Ectodermal cell (in vitro differentiated cells): ENCODE data around the gene LTB4R2.
"Not testable (repeated sequence)": the region's sequence is repeated elsewhere in the genome, so short reads cannot be mapped to it uniquely, and the experiment has no call there.

Experiments used
- H3K27ac ChIP-seq: 2 replicates; pipeline ENCODE4 v1.7.0; 2013; ENCODE audit warnings: mild to moderate bottlenecking, low read depth, low read length; ENCODE audit not compliant: insufficient read depth, poor library complexity, severe bottlenecking
- H3K27me3 ChIP-seq: 2 replicates; pipeline ENCODE4 v1.7.0; 2013; ENCODE audit warnings: mild to moderate bottlenecking, low read length; ENCODE audit not compliant: insufficient read depth, control insufficient read depth, poor library complexity, severe bottlenecking
- H3K36me3 ChIP-seq: one replicate; pipeline ENCODE4 v1.7.0; 2013; ENCODE audit warnings: low read length; ENCODE audit not compliant: control insufficient read depth, insufficient read depth
- H3K4me1 ChIP-seq: one replicate; pipeline ENCODE4 v1.7.0; 2013; ENCODE audit warnings: low read length; ENCODE audit not compliant: control insufficient read depth, insufficient read depth
- H3K4me3 ChIP-seq: 2 replicates; pipeline ENCODE4 v1.7.0; 2013; ENCODE audit warnings: low read depth, low read length, control low read depth; ENCODE audit not compliant: insufficient read depth
- H3K9me3 ChIP-seq: 2 replicates; pipeline ENCODE4 v1.7.0; 2013; ENCODE audit warnings: mild to moderate bottlenecking, low read length, moderate library complexity; ENCODE audit not compliant: control insufficient read depth
- WGBS, 2 experiments: methylation state at CpG; one replicate each; pipeline ENCODE4 v1.1.7; 2013; ENCODE audit warnings: missing lambda C conversion rate in 2 of 2; 5-methylcytosine and 5-hydroxymethylcytosine counted together

The LTB4R2 gene

GRCh38 chr14:24321212-24321975, 11.5 kb downstream of the LTB4R2 start:
- H3K36me3 ChIP-seq, result no peaks in the 10 kb centered on the region
- no peak overlapping the region for H3K27ac ChIP-seq
- H3K9me3 ChIP-seq, result no peaks in the 10 kb centered on the region
- peaks cover 14% of the 10 kb centered on the region for H3K27me3 ChIP-seq
- WGBS, 2 experiments, result 83 to 84% methylated on average over 13 of the region's 14 CpGs
- H3K4me3 ChIP-seq, result no peak overlapping the region
- no peaks in the 10 kb centered on the region for H3K4me1 ChIP-seq

GRCh38 chr14:24322672-24323071, 12.7 kb downstream of the LTB4R2 start:
- H3K4me1 ChIP-seq, result no peaks in the 10 kb centered on the region
- H3K36me3 ChIP-seq, result no peaks in the 10 kb centered on the region
- H3K27me3 ChIP-seq, result peaks cover 14% of the 10 kb centered on the region
- no peak overlapping the region for H3K4me3 ChIP-seq
- no peak overlapping the region for H3K27ac ChIP-seq
- H3K9me3 ChIP-seq, result no peaks in the 10 kb centered on the region
- 88 to 90% methylated on average over 10 of the region's 10 CpGs for WGBS, 2 experiments

- whole genome bisulfite sequencing, 2 experiments, result 75 to 76% methylated on average over 3 of the region's 3 CpGs
- Histone ChIP-seq H3K4me1 (no peaks in the 10 kb centered on the region), H3K4me3 (no peak overlapping the region), H3K27ac (no peak overlapping the region), H3K36me3 (no peaks in the 10 kb centered on the region), H3K27me3 (peaks cover 13% of the 10 kb centered on the region), H3K9me3 (no peaks in the 10 kb centered on the region)
These were observed 13.4 kb downstream of the LTB4R2 start for GRCh38 chr14:24323341-24323740.

- H3K36me3 ChIP-seq, result no peaks in the 10 kb centered on the region
- H3K9me3 ChIP-seq, result no peaks in the 10 kb centered on the region
- H3K4me3 ChIP-seq, result no peak overlapping the region
- no peak overlapping the region for H3K27ac ChIP-seq
- peaks cover 7% of the 10 kb centered on the region for H3K27me3 ChIP-seq
- no peaks in the 10 kb centered on the region for H3K4me1 ChIP-seq
- 82 to 84% methylated on average over 5 to 6 of the region's 6 CpGs for WGBS, 2 experiments
These were observed 14.1 kb downstream of the LTB4R2 start for GRCh38 chr14:24324024-24324423.

GRCh38 chr14:24325041-24325530, 15.1 kb downstream of the LTB4R2 start:
- 90 to 93% methylated on average over 5 of the region's 5 CpGs for WGBS, 2 experiments

GRCh38 chr14:24325963-24326362, 16.0 kb downstream of the LTB4R2 start:
- Histone ChIP-seq H3K27ac (no peak overlapping the region), H3K27me3 (peaks cover 18% of the 10 kb centered on the region), H3K4me1 (no peaks in the 10 kb centered on the region), H3K36me3 (no peaks in the 10 kb centered on the region), H3K9me3 (no peaks in the 10 kb centered on the region), H3K4me3 (no peak overlapping the region)
- 86 to 91% methylated on average over 9 of the region's 9 CpGs for WGBS, 2 experiments

More at GRCh38 chr14:24325041-24325530, 15.1 kb downstream of the LTB4R2 start:
- Histone ChIP-seq H3K4me3 (no peak overlapping the region), H3K27me3 (peaks cover 13% of the 10 kb centered on the region), H3K4me1 (no peaks in the 10 kb centered on the region), H3K9me3 (no peaks in the 10 kb centered on the region), H3K27ac (no peak overlapping the region), H3K36me3 (no peaks in the 10 kb centered on the region)

- Histone ChIP-seq H3K36me3 (no peaks in the 10 kb centered on the region), H3K27ac (no peak overlapping the region), H3K9me3 (no peaks in the 10 kb centered on the region), H3K27me3 (peaks cover 31% of the 10 kb centered on the region), H3K4me1 (peaks cover under 1% of the 10 kb centered on the region), H3K4me3 (no peak overlapping the region)
- 79 to 89% methylated on average over 2 of the region's 2 CpGs for WGBS, 2 experiments
These were observed 17.4 kb downstream of the LTB4R2 start for GRCh38 chr14:24327303-24327702.

GRCh38 chr14:24327914-24328313, 18.0 kb downstream of the LTB4R2 start:
- not testable (repeated sequence) for H3K4me1 ChIP-seq, H3K9me3 ChIP-seq, H3K4me3 ChIP-seq, H3K27ac ChIP-seq, H3K36me3 ChIP-seq
- 8 to 11% methylated on average over 9 of the region's 9 CpGs for WGBS, 2 experiments
- H3K27me3 ChIP-seq, result peaks cover 38% of the 10 kb centered on the region

- 89 to 90% methylated on average over 12 of the region's 12 CpGs for WGBS, 2 experiments
- Histone ChIP-seq H3K4me1 (peaks cover 6% of the 10 kb centered on the region), H3K4me3 (no peak overlapping the region), H3K36me3 (no peaks in the 10 kb centered on the region), H3K9me3 (no peaks in the 10 kb centered on the region), H3K27me3 (peaks cover 50% of the 10 kb centered on the region), H3K27ac (no peak overlapping the region)
These were observed 19.2 kb downstream of the LTB4R2 start for GRCh38 chr14:24329073-24329663.

- no peak overlapping the region for H3K4me3 ChIP-seq
- H3K27me3 ChIP-seq, result peaks cover 56% of the 10 kb centered on the region
- peaks cover 12% of the 10 kb centered on the region for H3K4me1 ChIP-seq
- 87 to 90% methylated on average over 9 of the region's 9 CpGs for WGBS, 2 experiments
- no peak overlapping the region for H3K27ac ChIP-seq
- H3K9me3 ChIP-seq, result no peaks in the 10 kb centered on the region
- no peaks in the 10 kb centered on the region for H3K36me3 ChIP-seq
These were observed 19.8 kb downstream of the LTB4R2 start for GRCh38 chr14:24329736-24330135.
